Ovary (tissue), 3 donors: Measurements from ENCODE around the gene TRPC5OS.

Source experiments
- EP300 ChIP-seq: sonication (generic); formaldehyde crosslinking; IDR thresholded peaks from one replicate; pipeline ENCODE4 v1.6.1; 2017; ENCODE audit warnings: antibody characterized with exemption
- POLR2A ChIP-seq: fragments of 450-650 bp; IDR thresholded peaks from one replicate; pipeline ENCODE4 v1.6.1; 2017; ENCODE audit warnings: antibody characterized with exemption, mild to moderate bottlenecking, moderate library complexity
- TF ChIP-seq, protein P1 (sequence below), 3 donors: fragments of 450-650 bp in 2 of 3; fragments of 200-600 bp in 1 of 3; IDR thresholded peaks; one replicate each; pipeline versions ENCODE4 v1.5.1 to v1.8.0; 2016 to 2022; ENCODE audit warnings: antibody characterized with exemption in 3 of 3, mild to moderate bottlenecking in 1 of 3
- donor health status: DM: no; HTN: no; CAD: no.

DNA sequence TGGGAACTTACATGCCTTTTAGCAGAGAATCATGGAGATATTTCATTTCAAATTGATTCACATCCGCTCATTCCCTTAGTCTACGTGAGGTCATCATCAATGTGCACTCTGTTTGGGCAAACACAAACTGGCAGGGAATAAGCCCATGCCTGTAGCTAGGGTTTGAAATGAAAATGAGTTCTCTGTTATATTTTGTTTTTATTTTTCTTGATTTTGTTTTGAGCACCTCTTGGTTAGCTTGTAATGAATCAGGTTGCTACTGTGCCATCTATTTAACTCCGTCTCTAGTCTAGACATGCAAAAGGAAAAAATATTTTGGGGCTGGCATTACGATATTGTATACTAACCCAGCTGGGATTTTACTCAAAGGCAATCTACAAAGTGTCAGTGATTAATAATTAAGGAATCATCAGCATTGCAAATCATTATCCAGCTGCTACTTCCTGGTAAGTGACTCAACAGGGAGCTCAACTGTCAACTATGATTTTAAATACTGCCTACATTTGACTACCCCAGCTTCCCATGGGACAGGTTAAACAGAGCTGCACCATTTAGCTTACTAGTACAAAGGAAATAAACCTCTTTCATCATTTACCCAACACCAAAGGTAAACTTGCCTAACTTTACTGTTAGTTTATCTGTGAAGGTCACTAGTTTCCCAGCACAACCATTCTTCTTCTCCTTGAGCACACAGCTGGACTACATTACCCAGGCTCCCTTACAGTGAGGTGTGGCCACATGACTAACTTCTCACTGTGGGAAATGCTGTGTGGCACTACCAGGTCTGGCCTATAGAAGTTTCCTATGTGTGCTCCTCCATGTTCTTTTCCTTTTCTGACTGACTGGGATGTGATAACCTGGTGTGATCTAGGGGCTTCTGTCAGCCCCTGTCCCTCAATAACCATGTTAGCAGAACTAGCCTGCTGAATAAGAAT is 21.2 kb upstream of the TRPC5OS start:
- TF ChIP-seq, protein P1, sequence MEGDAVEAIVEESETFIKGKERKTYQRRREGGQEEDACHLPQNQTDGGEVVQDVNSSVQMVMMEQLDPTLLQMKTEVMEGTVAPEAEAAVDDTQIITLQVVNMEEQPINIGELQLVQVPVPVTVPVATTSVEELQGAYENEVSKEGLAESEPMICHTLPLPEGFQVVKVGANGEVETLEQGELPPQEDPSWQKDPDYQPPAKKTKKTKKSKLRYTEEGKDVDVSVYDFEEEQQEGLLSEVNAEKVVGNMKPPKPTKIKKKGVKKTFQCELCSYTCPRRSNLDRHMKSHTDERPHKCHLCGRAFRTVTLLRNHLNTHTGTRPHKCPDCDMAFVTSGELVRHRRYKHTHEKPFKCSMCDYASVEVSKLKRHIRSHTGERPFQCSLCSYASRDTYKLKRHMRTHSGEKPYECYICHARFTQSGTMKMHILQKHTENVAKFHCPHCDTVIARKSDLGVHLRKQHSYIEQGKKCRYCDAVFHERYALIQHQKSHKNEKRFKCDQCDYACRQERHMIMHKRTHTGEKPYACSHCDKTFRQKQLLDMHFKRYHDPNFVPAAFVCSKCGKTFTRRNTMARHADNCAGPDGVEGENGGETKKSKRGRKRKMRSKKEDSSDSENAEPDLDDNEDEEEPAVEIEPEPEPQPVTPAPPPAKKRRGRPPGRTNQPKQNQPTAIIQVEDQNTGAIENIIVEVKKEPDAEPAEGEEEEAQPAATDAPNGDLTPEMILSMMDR (IDR thresholded peaks at IDR 0.05): no peak
- TF ChIP-seq POLR2A (no peak), EP300 (no peak)
